Amniotic epithelial cell (primary cell): ENCODE data around the gene CTNNA2.
A peak's percentile ranks its signal among the peaks of the same experiment; 100 is the strongest.

Experiments
- DNase-seq: peaks from one replicate; pipeline ENCODE4 v3.0.0-alpha.2; 2010; ENCODE audit warnings: low read depth

The CTNNA2 gene

GRCh38 chr2:80489717-80490116 lies 976.9 kb downstream of the CTNNA2 start:
- peak; percentile 71 for DNase-seq

GRCh38 chr2:80490964-80491363 lies 978.1 kb downstream of the CTNNA2 start:
- peak; percentile 3 for DNase-seq

- DNase-seq: no peak
Measured at GRCh38 chr2:80496346-80496745, 983.5 kb downstream of the CTNNA2 start.

- DNase-seq: peak; percentile 77
Measured at GRCh38 chr2:80496775-80497174, 983.9 kb downstream of the CTNNA2 start.

- peak; percentile 60 for DNase-seq
Measured at GRCh38 chr2:80499095-80499494, 986.2 kb downstream of the CTNNA2 start.

GRCh38 chr2:80501874-80502624 lies 989.2 kb downstream of the CTNNA2 start:
- no peak for DNase-seq

- DNase-seq: no peak
Measured at GRCh38 chr2:80506563-80506962, 993.7 kb downstream of the CTNNA2 start.

- no peak for DNase-seq
Measured at GRCh38 chr2:80510716-80511115, 997.9 kb downstream of the CTNNA2 start.

- DNase-seq: no peak
Measured at GRCh38 chr2:80515964-80516363, 1003.1 kb downstream of the CTNNA2 start.

GRCh38 chr2:80517316-80517715 lies 1004.5 kb downstream of the CTNNA2 start:
- DNase-seq: no peak

GRCh38 chr2:80519121-80519643 lies 1006.3 kb downstream of the CTNNA2 start:
- DNase-seq: no peak

GRCh38 chr2:80519699-80520291 lies 1006.9 kb downstream of the CTNNA2 start:
- DNase-seq: no peak

GRCh38 chr2:80525152-80525551 lies 1012.3 kb downstream of the CTNNA2 start:
- DNase-seq: no peak

- no peak for DNase-seq
Measured at GRCh38 chr2:80527119-80527518, 1014.3 kb downstream of the CTNNA2 start.

- DNase-seq: no peak
Measured at GRCh38 chr2:80529466-80530165, 1016.8 kb downstream of the CTNNA2 start.

GRCh38 chr2:80530442-80531064 lies 1017.7 kb downstream of the CTNNA2 start:
- no peak for DNase-seq

- DNase-seq: no peak
Measured at GRCh38 chr2:80531319-80531718, 1018.5 kb downstream of the CTNNA2 start.

- DNase-seq: no peak
Measured at GRCh38 chr2:80545420-80546210, 1032.8 kb downstream of the CTNNA2 start.

- no peak for DNase-seq
Measured at GRCh38 chr2:80546766-80547165, 1033.9 kb downstream of the CTNNA2 start.

- no peak for DNase-seq
Measured at GRCh38 chr2:80547344-80547743, 1034.5 kb downstream of the CTNNA2 start.

- DNase-seq: no peak
Measured at GRCh38 chr2:80548469-80548868, 1035.6 kb downstream of the CTNNA2 start.

- no peak for DNase-seq
Measured at GRCh38 chr2:80549901-80550300, 1037.0 kb downstream of the CTNNA2 start.
